ENCODE measurements around the gene PLCB1.
A peak's percentile ranks its signal among the peaks of the same experiment; 100 is the strongest.
"Not testable (repeated sequence)": the region's sequence is repeated elsewhere in the genome, so short reads cannot be mapped to it uniquely, and the experiment has no call there.

The PLCB1 gene

GRCh38 chr20:8421981-8422380, 289.9 kb downstream of the PLCB1 start:
- no peak for DNase-seq

GRCh38 chr20:8423482-8423881, 291.4 kb downstream of the PLCB1 start:
- no peak for DNase-seq

GRCh38 chr20:8424010-8424409, 291.9 kb downstream of the PLCB1 start:
- no peak for DNase-seq

GRCh38 chr20:8425016-8425415, 292.9 kb downstream of the PLCB1 start:
- DNase-seq, result no peak

- DNase-seq, result no peak
Observed at GRCh38 chr20:8425802-8426201, 293.7 kb downstream of the PLCB1 start.

- no peak for DNase-seq
Observed at GRCh38 chr20:8427419-8428040, 295.5 kb downstream of the PLCB1 start.

- no peak for DNase-seq
Observed at GRCh38 chr20:8428988-8429387, 296.9 kb downstream of the PLCB1 start.

- DNase-seq, result peak; percentile 97
Observed at GRCh38 chr20:8431538-8432434, 299.7 kb downstream of the PLCB1 start.

GRCh38 chr20:8432435-8433148, 300.5 kb downstream of the PLCB1 start:
- no peak for DNase-seq

- no peak for DNase-seq
Observed at GRCh38 chr20:8433291-8433690, 301.2 kb downstream of the PLCB1 start.

- no peak for DNase-seq
Observed at GRCh38 chr20:8434326-8434876, 302.3 kb downstream of the PLCB1 start.

- no peak for DNase-seq
Observed at GRCh38 chr20:8435285-8436035, 303.4 kb downstream of the PLCB1 start.

- not testable (repeated sequence) for DNase-seq
Observed at GRCh38 chr20:8436938-8437337, 304.9 kb downstream of the PLCB1 start.

- peak; percentile 39 for DNase-seq
Observed at GRCh38 chr20:8438748-8439147, 306.7 kb downstream of the PLCB1 start.

- DNase-seq, result no peak
Observed at GRCh38 chr20:8443464-8444072, 311.5 kb downstream of the PLCB1 start.

- DNase-seq, result no peak
Observed at GRCh38 chr20:8447262-8448120, 315.4 kb downstream of the PLCB1 start.

GRCh38 chr20:8449123-8449522, 317.1 kb downstream of the PLCB1 start:
- DNase-seq, result no peak

- peak; percentile 57 for DNase-seq
Observed at GRCh38 chr20:8454137-8454712, 322.2 kb downstream of the PLCB1 start.

GRCh38 chr20:8456765-8457164, 324.7 kb downstream of the PLCB1 start:
- no peak for DNase-seq

- no peak for DNase-seq
Observed at GRCh38 chr20:8457978-8458377, 325.9 kb downstream of the PLCB1 start.

- no peak for DNase-seq
Observed at GRCh38 chr20:8461186-8461585, 329.1 kb downstream of the PLCB1 start.

Data from SHP77 treated with DMSO at 0.1 percent for 48 hours (cell line).